Measurements from ENCODE around the gene NDUFAF8. TPM values are rescaled to one million over a fixed set of nuclear protein-coding genes. Genes with fewer than 3 reads are reported as not detected.

Gene NDUFAF8
- 68.1 TPM for polyA plus RNA-seq (2013, experiment 1 of 2; ENCODE audit: insufficient read length)
- 72.2 TPM for polyA plus RNA-seq (2013, experiment 2 of 2; ENCODE audit: insufficient read length)

- peak; percentile 100 for DNase-seq
Measured at GRCh38 chr17:81238815-81239713, at the start of gene NDUFAF8, which contains the start of gene TEPSIN. Gene NDUFAF8 (plus strand): TSS chr17:81239318. CDS start chr17:81239364, 46 bp downstream. Gene TEPSIN (minus strand): TSS chr17:81239055. CDS start chr17:81239033, 22 bp downstream.

GRCh38 chr17:81189670-81190530, 49.2 kb upstream of the NDUFAF8 start:
- no peak for DNase-seq

- no peak for DNase-seq
Measured at GRCh38 chr17:81190591-81190990, 48.5 kb upstream of the NDUFAF8 start.

GRCh38 chr17:81191116-81191515, 48.0 kb upstream of the NDUFAF8 start:
- DNase-seq: no peak

DNA sequence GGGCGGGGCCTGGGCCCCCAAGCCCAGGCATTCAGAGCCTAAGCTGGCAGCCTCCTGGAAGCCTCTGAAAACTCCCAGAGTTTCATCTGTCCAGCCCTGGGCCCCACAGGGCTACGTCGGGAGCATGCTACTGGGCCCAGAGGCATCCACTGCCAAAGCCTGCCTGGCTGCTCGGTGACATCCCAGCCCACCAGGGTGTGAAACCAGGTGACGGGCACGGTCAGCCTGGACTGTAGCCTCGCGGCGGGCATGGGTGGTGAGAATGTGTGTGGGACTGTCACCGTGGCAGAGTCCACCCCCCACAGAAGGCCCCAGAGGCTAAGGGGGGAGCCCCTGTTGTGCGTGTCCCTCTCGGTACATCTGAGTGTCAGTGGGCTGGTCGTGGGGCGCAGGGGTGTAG, 47.5 kb upstream of the NDUFAF8 start:
- DNase-seq: no peak

DNA sequence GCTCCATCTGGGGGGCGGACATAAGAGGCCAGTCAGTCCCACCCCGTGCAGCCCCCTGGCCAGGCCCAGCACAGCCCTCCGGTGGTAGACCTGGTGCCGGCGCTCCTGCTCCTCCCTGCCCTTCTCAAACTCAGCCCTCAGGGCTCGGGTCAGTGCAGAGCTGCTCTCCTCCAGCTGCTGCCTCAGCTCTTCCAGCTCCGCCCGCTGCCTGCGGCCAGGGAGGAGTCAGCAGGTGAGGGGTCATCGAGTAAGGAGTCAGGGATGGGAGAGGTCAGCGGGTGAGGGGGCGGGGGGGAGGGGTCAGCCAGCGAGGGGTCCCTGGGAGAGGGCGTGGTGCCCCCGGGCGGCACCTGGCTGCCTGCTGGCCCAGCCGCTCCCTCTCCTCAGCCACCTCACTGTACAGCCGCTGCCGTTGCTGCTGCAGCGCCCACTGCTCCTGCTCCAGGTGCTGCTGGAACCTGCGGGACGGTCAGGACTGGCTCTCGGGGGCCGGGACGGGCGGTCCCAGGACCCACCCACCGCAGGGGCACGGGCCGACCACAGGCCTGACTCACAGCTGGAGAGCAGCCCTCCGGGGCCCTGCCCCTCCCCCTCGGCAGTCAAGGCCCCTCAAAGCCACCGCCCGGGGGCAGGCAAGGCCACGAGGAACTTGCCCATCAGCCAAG, 46.6 kb upstream of the NDUFAF8 start:
- no peak for DNase-seq

DNA sequence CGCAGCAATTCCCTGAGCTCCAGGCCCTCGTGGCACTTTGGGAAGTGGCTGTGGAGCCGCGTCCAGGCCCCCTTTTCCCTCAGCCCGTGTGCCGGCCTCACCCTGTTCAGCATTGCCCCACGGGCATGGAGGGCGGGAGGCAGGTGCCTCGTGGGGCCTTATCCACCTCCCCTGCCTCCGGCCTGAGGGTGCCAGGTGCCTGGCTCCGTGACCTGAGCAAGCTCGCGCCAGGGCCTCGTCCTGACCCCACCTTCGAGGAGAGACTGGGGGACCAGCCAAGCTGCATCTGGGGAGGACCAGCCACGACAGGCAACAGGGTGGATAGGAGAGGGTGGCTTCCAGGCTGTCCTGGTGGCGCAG, 46.1 kb upstream of the NDUFAF8 start:
- no peak for DNase-seq

DNA sequence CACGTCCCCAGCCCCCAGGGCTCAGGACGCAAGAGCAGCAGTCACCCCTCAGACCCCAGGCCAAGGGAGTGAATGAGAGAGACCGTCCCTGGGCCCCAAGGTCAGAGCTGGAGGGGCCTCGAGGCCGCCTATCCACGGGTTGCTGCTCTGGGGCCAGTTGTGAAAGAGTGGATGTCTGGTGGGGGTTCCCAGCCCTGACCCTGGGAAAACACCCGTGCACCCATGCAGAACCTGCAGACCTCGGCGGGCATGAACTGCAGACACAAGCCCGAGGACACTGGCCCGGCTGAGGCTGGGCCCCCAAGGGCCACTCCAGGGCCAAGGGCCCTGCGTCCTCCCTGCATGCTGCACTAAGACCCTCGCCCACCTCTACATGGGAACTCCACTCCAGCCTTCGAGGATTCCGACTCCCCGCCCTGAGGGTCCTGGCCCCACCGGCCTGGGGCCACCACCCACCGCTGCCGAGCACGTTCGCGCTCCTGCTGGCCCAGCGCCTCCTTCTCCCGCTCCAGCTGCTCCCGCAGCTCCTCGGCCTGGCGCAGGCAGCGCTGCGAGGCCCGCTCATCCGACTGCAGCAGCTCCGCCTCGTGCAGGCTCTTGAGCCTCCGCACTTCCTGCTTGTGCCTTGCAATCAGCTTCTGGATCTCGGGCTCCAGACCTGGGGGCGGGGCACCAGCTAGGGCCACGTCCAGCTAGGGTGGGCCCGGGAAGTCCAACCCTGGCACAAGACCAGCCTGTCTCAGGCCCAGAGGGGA, 45.5 kb upstream of the NDUFAF8 start:
- DNase-seq: no peak

DNA sequence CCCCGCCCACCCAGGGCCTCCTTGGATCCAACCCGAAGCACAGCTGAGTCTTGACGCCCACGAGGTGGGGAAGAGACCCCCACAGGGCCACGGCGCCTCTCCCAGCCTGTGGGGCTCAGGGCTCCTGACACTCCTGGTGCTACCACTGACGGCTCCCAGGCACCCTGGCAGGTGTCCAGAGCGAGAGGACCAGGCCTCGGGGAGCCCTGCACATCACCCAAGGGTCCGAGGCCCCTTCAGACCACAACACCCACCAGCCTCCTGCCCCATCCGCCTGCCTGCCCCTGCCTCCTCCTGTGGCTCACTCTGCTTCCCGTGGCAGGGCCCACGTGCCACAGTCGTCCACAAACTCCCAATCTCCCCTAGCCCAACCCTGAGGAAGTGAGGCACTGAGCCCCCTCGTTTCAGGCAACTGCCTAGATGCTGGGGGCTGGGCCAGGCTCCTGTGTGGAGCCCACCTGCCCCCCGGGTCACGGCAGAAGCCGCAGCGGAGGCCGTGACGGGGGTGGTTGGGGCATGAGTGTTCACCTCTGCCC, 44.8 kb upstream of the NDUFAF8 start:
- DNase-seq: no peak

DNA sequence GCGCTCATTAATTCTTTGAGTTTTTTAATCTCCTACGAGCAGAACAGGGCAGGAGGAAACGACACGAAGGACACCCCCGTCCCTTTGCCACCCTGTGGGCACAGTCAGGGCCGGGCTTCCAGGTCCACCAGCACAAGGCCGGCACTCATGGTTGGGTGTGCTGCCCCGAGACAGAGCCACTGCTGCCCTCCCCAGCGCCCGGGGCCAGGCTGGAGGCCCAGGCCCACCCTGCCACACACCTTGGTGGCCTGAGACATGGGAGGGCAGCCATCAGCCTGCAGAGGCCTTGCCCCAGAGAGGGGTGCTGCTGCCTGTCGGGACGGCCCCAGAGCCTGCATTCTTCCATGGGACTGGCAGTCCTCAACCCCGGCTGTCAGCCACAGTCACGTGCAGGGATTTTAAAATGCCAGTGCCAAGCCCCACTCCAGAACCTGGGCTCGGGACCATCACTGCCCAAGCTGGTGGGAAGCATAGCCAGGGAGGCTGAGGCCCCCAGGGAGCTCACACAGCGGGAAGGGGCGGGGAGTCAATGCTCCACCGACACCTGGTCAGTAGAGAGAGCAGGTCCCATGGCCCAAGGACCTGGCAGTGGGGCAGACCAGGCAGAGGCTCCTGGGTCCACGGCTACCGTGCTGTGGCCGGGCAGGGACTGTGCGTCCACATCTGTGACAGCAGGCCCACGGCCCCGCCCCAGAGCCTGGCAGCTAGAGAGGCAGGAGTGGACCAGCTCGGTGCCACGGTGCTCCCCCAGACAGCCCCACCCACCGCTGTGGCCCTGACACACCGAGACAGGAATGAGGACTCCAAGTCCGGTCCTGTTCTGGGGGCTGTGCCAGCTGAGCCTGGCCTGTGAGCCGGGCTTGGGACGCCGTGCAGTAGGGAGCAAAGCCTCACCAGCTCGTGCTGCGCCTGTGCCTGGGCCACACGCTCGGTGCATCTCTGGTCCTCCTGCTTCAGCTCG, 43.9 kb upstream of the NDUFAF8 start:
- DNase-seq: no peak

DNA sequence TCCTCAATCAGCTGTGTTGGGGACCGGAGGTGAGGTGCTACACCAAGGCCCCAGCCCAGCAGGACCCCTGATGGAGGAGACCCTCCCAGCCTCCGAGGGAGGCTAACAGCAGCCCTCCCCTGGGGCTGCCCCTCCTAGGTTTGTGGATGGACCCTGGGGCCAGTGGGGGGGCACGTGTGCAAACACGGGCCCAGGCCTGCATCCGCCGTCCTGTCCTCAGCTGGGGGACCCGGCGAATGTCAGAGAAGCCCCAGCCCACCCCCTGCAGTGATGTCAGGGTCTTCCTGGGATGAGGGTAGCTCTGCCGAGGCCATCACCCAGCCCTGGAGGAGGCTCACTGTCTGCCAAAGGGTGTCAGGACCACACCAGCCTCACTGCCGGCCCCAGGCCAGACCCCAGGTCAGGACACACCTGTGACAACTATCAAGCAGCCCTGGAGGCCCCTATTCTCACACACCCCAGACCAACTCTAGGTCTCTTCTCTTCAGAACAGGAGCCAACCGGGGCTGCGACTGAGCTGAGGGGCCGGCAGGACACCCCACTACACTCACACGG, 43.1 kb upstream of the NDUFAF8 start:
- no peak for DNase-seq

DNA sequence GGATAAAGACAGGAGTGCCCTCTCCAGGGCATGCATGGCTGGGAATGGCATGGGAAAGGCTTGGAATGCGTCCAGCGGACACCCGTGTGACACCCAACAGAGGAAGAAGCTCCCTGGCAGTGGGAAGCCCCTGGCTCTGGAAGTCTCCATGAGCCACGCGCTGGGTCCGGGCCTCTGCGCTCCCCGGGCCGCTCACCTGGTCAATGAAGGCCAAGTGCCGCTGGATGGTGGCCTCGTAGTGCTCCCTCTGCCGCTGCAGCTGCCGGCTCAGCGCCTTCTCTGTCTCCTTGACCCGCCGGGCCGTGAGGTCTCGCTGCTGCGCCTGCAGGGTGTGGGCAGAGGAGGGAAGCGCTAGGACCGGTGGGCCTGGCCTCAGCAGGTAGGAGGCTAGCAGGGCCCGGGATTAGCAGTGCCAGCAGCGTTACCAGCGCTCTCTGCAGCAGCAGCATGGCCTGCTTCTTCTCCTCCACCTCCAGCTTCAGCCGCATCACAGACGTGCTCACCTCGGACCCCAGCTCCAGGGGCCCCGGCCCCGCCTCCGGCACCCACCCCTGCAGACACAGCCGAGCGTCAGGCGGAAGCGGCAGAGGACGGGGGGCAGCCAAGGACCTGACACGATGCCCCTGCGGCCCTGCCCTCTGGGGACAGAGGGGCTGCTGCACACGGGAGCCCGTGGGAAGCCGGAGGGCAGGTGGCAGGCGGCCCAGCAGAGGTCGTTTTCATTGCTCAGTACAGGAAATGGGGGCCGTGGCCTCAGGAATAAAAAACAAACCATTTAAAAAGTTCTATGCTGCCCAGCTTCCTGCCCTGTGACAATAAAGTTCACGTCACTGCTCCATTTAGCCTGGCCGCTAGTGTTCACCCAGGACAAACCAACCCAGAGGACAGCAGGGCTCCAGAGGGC, 42.4 kb upstream of the NDUFAF8 start:
- no peak for DNase-seq

DNA sequence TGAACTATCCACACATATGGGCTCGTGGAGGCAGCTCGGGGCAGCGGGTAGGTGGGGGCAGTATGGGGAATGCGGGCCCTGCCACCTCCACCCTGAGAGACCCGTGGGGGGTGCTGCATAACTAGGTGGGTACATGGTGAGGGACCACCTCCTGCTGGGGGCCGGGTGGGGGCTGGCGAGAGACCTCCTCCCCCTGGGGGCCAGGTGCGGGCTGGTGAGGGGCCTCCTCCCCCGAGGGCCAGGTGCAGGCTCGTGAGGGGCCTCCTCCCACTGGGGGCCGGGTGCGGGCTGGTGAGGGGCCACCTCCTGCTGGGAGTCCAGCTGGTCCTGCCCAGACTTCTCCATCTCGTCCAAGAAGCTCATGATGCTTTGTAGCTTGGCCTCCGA, 41.7 kb upstream of the NDUFAF8 start:
- DNase-seq: no peak

GRCh38 chr17:81197831-81198490, 41.2 kb upstream of the NDUFAF8 start:
- no peak for DNase-seq

DNA sequence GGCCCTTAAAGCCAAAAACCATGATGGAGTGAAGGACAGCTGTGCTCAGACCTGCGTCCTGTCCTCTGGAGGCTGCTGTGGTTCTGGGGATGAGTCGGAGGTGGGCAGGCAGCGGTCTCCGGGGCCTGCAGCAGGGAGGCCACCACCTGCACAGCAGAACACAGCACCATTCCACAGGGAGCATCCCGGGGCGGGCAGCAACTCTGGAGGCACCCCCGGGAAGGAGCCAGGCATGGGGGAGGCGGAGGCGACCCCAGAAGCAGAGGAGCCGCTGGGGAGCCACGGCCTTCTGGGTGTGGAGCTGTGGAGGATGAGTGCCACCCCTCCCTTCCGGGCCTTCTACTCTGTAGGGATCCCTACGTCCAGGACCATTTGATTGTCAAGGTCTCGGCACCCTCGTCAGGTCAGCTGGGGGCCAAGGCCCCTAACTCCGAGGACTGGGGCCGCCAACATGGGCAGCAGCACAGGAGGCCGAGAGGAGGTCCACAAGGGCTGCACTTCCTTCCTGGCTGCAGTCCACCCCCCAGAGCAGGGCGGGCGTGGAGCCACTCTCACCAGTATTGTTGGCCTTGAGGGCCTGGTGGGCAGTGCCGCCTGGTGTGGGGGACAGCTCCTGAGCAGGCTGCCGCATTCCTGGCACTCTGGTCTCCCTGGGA, 40.2 kb upstream of the NDUFAF8 start:
- no peak for DNase-seq

GRCh38 chr17:81199482-81199830, 39.7 kb upstream of the NDUFAF8 start:
- DNase-seq: no peak

GRCh38 chr17:81200201-81200600, 38.9 kb upstream of the NDUFAF8 start:
- no peak for DNase-seq

All from fibroblast of skin of abdomen (primary cell).